Spleen (tissue), 7 donors: ENCODE data around the gene ZDHHC6.

Experiments
- POLR2A ChIP-seq, 3 donors: fragments of 450-650 bp; IDR thresholded peaks; one replicate each; pipeline ENCODE4 v1.5.1; 2017; ENCODE audit warnings: antibody characterized with exemption in 3 of 3, mild to moderate bottlenecking in 1 of 3
- POLR2AphosphoS5 ChIP-seq, 3 donors: sonication (generic); formaldehyde crosslinking; IDR thresholded peaks; one replicate each; pipeline ENCODE4 v1.5.1; 2017; ENCODE audit warnings: antibody characterized with exemption in 3 of 3
- TF ChIP-seq, protein P1 (sequence below), 11 experiments: fragments of 200-600 bp in 7 of 11; fragments of 450-650 bp in 4 of 11; sonication (generic) in 4 of 11; IDR thresholded peaks in 8 of 11; conservative IDR thresholded peaks in 3 of 11; 1 replicate in 7 of 11; 2 replicates in 4 of 11; pipeline versions ENCODE4 v1.4.0 to v1.8.0; 2016 to 2021; ENCODE audit warnings: antibody characterized with exemption in 11 of 11, inconsistent platforms in 4 of 11, mild to moderate bottlenecking in 1 of 11
- donor health status: DM: no; HTN: no; CAD: no; lungs with moderate emphysema.
- donor health status: DM: no; HTN: no; CAD: no.
- donor health status: DM: no; HTN: no; CAD: no.

DNA sequence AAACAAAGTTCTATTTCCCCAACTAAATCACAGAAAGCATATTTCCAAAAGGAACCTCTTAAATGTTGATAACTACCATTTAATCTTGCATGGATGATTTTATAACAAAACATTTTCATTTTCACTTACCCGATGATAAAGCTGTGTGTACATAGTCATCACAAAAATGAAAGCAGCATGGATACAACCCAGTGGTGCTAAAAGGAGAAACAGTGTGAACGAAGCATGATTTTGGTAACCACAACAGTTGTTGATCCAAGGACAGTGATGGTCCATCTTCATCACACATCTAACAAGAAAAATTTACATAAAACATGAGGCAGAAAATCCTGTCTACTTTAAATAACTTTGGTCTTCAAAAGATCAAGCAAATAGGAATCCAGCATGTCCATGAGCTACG is 4.7 kb downstream of the ZDHHC6 start:
- TF ChIP-seq, protein P1, sequence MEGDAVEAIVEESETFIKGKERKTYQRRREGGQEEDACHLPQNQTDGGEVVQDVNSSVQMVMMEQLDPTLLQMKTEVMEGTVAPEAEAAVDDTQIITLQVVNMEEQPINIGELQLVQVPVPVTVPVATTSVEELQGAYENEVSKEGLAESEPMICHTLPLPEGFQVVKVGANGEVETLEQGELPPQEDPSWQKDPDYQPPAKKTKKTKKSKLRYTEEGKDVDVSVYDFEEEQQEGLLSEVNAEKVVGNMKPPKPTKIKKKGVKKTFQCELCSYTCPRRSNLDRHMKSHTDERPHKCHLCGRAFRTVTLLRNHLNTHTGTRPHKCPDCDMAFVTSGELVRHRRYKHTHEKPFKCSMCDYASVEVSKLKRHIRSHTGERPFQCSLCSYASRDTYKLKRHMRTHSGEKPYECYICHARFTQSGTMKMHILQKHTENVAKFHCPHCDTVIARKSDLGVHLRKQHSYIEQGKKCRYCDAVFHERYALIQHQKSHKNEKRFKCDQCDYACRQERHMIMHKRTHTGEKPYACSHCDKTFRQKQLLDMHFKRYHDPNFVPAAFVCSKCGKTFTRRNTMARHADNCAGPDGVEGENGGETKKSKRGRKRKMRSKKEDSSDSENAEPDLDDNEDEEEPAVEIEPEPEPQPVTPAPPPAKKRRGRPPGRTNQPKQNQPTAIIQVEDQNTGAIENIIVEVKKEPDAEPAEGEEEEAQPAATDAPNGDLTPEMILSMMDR (IDR thresholded peaks at IDR 0.05 in 8 of 11, conservative IDR thresholded peaks at IDR 0.05 in 3 of 11): no peak
- TF ChIP-seq POLR2AphosphoS5 (IDR thresholded peaks at IDR 0.05) (no peak), POLR2A (IDR thresholded peaks at IDR 0.05) (no peak)
